Measurements from ENCODE around the gene GCM1.

DNA sequence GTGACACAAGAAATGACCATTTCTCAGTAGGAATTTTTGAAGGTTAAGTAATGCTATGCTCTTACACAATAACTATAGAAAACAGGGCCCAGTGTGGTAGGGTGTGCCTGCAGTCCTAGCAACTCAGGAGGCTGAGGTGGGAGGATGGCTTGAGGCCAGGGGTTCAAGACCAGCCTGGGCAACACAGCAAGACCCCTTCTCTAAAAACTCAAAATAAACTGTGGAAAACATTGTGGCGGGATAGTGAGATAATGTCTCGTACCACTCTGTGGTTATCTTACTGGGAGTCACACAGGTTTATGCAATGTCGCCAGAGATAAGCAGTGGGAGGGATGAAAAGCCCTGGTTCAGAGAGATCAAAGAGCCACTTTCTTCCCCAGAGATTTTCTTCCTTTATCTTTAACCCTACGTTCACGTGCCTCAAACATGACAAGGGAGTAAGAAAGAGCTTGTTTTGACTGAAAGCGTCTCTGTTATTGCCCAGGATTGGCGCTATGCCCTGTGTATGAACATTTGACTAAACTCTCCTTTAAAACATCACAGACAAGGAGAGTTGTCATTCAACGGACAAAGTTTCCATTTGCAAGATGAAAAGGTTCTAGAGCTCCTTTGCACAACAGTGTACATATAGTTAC, 13.9 kb downstream of the GCM1 start:
- TF ChIP-seq, protein P1, sequence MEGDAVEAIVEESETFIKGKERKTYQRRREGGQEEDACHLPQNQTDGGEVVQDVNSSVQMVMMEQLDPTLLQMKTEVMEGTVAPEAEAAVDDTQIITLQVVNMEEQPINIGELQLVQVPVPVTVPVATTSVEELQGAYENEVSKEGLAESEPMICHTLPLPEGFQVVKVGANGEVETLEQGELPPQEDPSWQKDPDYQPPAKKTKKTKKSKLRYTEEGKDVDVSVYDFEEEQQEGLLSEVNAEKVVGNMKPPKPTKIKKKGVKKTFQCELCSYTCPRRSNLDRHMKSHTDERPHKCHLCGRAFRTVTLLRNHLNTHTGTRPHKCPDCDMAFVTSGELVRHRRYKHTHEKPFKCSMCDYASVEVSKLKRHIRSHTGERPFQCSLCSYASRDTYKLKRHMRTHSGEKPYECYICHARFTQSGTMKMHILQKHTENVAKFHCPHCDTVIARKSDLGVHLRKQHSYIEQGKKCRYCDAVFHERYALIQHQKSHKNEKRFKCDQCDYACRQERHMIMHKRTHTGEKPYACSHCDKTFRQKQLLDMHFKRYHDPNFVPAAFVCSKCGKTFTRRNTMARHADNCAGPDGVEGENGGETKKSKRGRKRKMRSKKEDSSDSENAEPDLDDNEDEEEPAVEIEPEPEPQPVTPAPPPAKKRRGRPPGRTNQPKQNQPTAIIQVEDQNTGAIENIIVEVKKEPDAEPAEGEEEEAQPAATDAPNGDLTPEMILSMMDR (IDR thresholded peaks at IDR 0.05): no peak
- no peak for TF ChIP-seq EZH2 (IDR thresholded peaks at IDR 0.05; ENCODE audit: borderline replicate concordance, insufficient read depth, low read depth, low read length, poor library complexity, severe bottlenecking)
